Neural progenitor cell (in vitro differentiated cells): ENCODE results near the gene OR2G6.
"Not testable (repeated sequence)": the region's sequence is repeated elsewhere in the genome, so short reads cannot be mapped to it uniquely, and the experiment has no call there.

Source experiments
- CTCF ChIP-seq: fragments of 200-600 bp; sonication (generic); IDR thresholded peaks from 2 replicates; pipeline ENCODE4 v1.5.1; 2017; ENCODE audit warnings: antibody characterized with exemption, mild to moderate bottlenecking
- EZH2 ChIP-seq: fragments of 200-600 bp; sonication (generic); IDR thresholded peaks from 2 replicates; pipeline ENCODE4 v1.6.1; 2017; ENCODE audit warnings: antibody characterized with exemption, mild to moderate bottlenecking, moderate library complexity

- TF ChIP-seq CTCF, EZH2: not testable (repeated sequence)
Observed at GRCh38 chr1:248570811-248571210, 62.9 kb downstream of the OR2G6 start.
